OCI-LY1 (cell line): ENCODE measurements around the gene SH3BP5.

ENCODE experiments used
- CTCF ChIP-seq: fragments of 200-600 bp; sonication (generic), shearing (Covaris generic); IDR thresholded peaks from 2 replicates; pipeline ENCODE4 v1.5.1; 2017; ENCODE audit warnings: mild to moderate bottlenecking, antibody characterized with exemption, low read length, moderate library complexity, mixed read lengths
- EZH2 ChIP-seq: fragments of 200-600 bp; sonication (generic), shearing (Covaris generic); IDR thresholded peaks from 2 replicates; pipeline ENCODE4 v1.8.0; 2017; ENCODE audit warnings: borderline replicate concordance, mixed run types, mild to moderate bottlenecking, antibody characterized with exemption, low read length, moderate library complexity, mixed read lengths

DNA sequence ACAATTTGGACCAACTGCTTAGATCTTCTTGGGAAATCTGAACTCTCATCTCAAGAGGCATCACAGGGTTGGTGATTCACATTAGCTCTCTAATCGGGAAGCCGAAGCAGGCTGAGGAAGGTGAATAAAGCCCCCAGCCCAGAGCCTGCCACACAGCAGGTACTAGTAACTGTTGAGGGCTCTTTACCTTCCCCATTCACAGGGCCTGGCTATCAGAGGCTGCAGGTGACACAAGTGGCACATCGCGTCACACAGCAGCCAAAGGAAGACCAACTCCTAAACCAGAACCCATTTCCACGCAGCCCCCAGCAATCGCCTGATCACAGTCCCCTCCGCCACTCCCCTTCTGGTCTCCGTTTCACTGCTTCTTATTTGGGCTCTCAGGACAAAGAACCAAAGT, 29.2 kb downstream of the SH3BP5 start:
- TF ChIP-seq CTCF: no peak
- TF ChIP-seq EZH2: no peak
